Panc1 (cell line): Measurements from ENCODE around the gene NFATC3. TPM values are rescaled to one million over a fixed set of nuclear protein-coding genes. Genes with fewer than 3 reads are reported as not detected.

Experiments used
- ATAC-seq: fragments of 200-7000 bp; cut with Tn5 transposase; 2 replicates; pipeline ENCODE4 v1.9.1; 2020; ENCODE audit warnings: mild to moderate bottlenecking, moderate library complexity
- BruUV-seq: library from RNA; stranded (reverse); fragments of 400-500 nt; replicated peaks from 2 replicates; lab custom pipeline; 2021; lab: Mats Ljungman, UMichigan
- CTCF ChIA-PET: fragments of 300-600 bp; sonication (Branson Sonifier 250); formaldehyde crosslinking; loops from one replicate; lab custom pipeline; 2022; ENCODE audit warnings: antibody characterized with exemption; lab: Charles Lee
- POLR2A ChIA-PET: fragments of 300-600 bp; sonication (Branson Sonifier 250); formaldehyde crosslinking; loops from one replicate; lab custom pipeline; 2022; ENCODE audit warnings: antibody characterized with exemption; lab: Charles Lee
- DNase-seq: peaks from one replicate; pipeline ENCODE4 v3.0.0-alpha.2; 2010; ENCODE audit warnings: low read depth, low spot score
- H3K27ac ChIP-seq: 2 replicates; pipeline ENCODE4 v1.5.1; 2011; ENCODE audit warnings: mild to moderate bottlenecking, low read length, inconsistent platforms
- H3K27me3 ChIP-seq: fragments of 200-500 bp; sonication (Bioruptor generic); 2 replicates; pipeline ENCODE4 v1.6.0; 2014; ENCODE audit warnings: low read length, inconsistent platforms; ENCODE audit not compliant: control insufficient read depth, insufficient read depth
- H3K36me3 ChIP-seq: fragments of 200-500 bp; sonication (Bioruptor generic); 2 replicates; pipeline ENCODE4 v1.5.1; 2014; ENCODE audit warnings: inconsistent platforms, mild to moderate bottlenecking, low read length, moderate library complexity; ENCODE audit not compliant: control insufficient read depth, insufficient read depth
- H3K4me1 ChIP-seq: 2 replicates; pipeline ENCODE4 v1.5.1; 2011; ENCODE audit warnings: inconsistent platforms, mild to moderate bottlenecking, low read length, moderate library complexity; ENCODE audit not compliant: control insufficient read depth, insufficient read depth
- H3K4me3 ChIP-seq, 2 experiments: 2 replicates each; pipeline ENCODE4 v1.5.1; 2011 to 2012; ENCODE audit warnings: low read depth in 2 of 2, low read length in 2 of 2, mild to moderate bottlenecking in 2 of 2, inconsistent platforms in 1 of 2, moderate library complexity in 1 of 2
- H3K9me3 ChIP-seq: fragments of 200-500 bp; sonication (Bioruptor generic); 2 replicates; pipeline ENCODE4 v1.5.1; 2014; ENCODE audit warnings: low read depth, mild to moderate bottlenecking, inconsistent platforms, low read length, moderate library complexity; ENCODE audit not compliant: control insufficient read depth, insufficient read depth
- CTCF ChIP-seq: fragments of 450-650 bp; IDR thresholded peaks from 2 replicates; pipeline ENCODE4 v1.5.1; 2017; ENCODE audit warnings: mild to moderate bottlenecking
- POLR2AphosphoS5 ChIP-seq: IDR thresholded peaks from 2 replicates; pipeline ENCODE4 v1.6.1; 2012; ENCODE audit warnings: mild to moderate bottlenecking, low read depth, low read length, moderate library complexity
- REST ChIP-seq, 2 experiments: IDR thresholded peaks; 2 replicates each; pipeline ENCODE4 v1.6.1; 2011 to 2012; ENCODE audit warnings: low read depth in 2 of 2, control low read depth in 1 of 2, low read length in 1 of 2, mild to moderate bottlenecking in 1 of 2, moderate library complexity in 1 of 2; ENCODE audit not compliant: insufficient read depth in 1 of 2
- SIN3A ChIP-seq: IDR thresholded peaks from 2 replicates; pipeline ENCODE4 v1.6.1; 2012; ENCODE audit warnings: low read depth, mild to moderate bottlenecking, low read length, moderate library complexity, borderline replicate concordance; ENCODE audit not compliant: insufficient read depth
- TCF7L2 ChIP-seq: IDR thresholded peaks from 2 replicates; pipeline ENCODE4 v1.6.1; 2011; ENCODE audit warnings: mild to moderate bottlenecking, low read depth, low read length, inconsistent platforms
- in situ Hi-C: cut with HindIII; loops from 2 replicates; pipeline ENCODE4 v1.10.0; 2016; ENCODE audit warnings: low sequenced_read_pairs, low pct_unique_long_range_greater_than_20kb
- intact Hi-C: fragments of 100-400 bp; cut with micrococcal nuclease; formaldehyde crosslinking; loops from one replicate; pipeline ENCODE4 v1.10.0; 2022; ENCODE audit not compliant: unreplicated experiment
- total RNA-seq: library from RNA; stranded (reverse); gene quantifications from one replicate; pipeline ENCODE4 v1.2.1, GENCODE V29; 2021; ENCODE audit not compliant: unreplicated experiment

NFATC3 gene
- total RNA-seq, 1 experiment from 2014 or later = 24.8 TPM

GRCh38 chr16:68215302-68215701 is 130.1 kb downstream of the NFATC3 start:
- intact Hi-C loops (no loop called here), in situ Hi-C loops (no loop called here)
- Histone ChIP-seq H3K9me3 (no peaks in the 10 kb centered on the region), H3K36me3 (no peaks in the 10 kb centered on the region), H3K4me1 (no peaks in the 10 kb centered on the region), H3K27me3 (no peaks in the 10 kb centered on the region), H3K27ac (no peak overlapping the region), H3K4me3 (no peak overlapping the region)
- no peak for TF ChIP-seq TCF7L2
- no peak for TF ChIP-seq REST (IDR thresholded peaks at IDR 0.05; ENCODE audit: insufficient read depth in 1 of 2, low read depth in 2 of 2, low read length in 1 of 2)
- no peak for TF ChIP-seq CTCF
- no peak for TF ChIP-seq SIN3A
- TF ChIP-seq POLR2AphosphoS5 = no peak
- ATAC-seq (no peak), DNase-seq (no peak)
- no TSS peak for BruUV-seq
- ChIA-PET POLR2A (no interaction called here), CTCF (no interaction called here)

- in situ Hi-C loops = no loop called here
- no peaks in the 10 kb centered on the region for H3K9me3 ChIP-seq
These were observed 131.1 kb downstream of the NFATC3 start for GRCh38 chr16:68216240-68216639.

More at GRCh38 chr16:68216240-68216639, 131.1 kb downstream of the NFATC3 start:
- DNase-seq = no peak
- no peaks in the 10 kb centered on the region for H3K36me3 ChIP-seq
- no TSS peak for BruUV-seq
- CTCF ChIA-PET = no interaction called here
- no peak for ATAC-seq
- no peaks in the 10 kb centered on the region for H3K4me1 ChIP-seq
- intact Hi-C loops = no loop called here
- no peak overlapping the region for H3K27ac ChIP-seq
- H3K4me3 ChIP-seq = no peak overlapping the region
- H3K27me3 ChIP-seq = no peaks in the 10 kb centered on the region
- POLR2A ChIA-PET = no interaction called here
- TF ChIP-seq TCF7L2 (no peak), REST (IDR thresholded peaks at IDR 0.05; ENCODE audit: insufficient read depth in 1 of 2, low read depth in 2 of 2, low read length in 1 of 2) (no peak), CTCF (no peak), SIN3A (no peak), POLR2AphosphoS5 (no peak)
